ENCODE results near the gene CDC6.
A peak's percentile ranks its signal among the peaks of the same experiment; 100 is the strongest.

CDC6 gene
- total RNA-seq: 2.7 to 3.1 (median 2.9) reads per million in 3 donors

- peak; percentile 97 to 98 (median 98) for DNase-seq
- Histone ChIP-seq H3K4me1 (ENCODE audit: control insufficient read depth, insufficient read depth, low read length, poor library complexity, severe bottlenecking) (peaks cover 9% of the 10 kb centered on the region), H3K4me3 (ENCODE audit: insufficient read depth, low read depth, low read length, poor library complexity, severe bottlenecking) (peak within 1 kb of the TSS; percentile 90), H3K27ac (ENCODE audit: insufficient read depth, low read length, poor library complexity, severe bottlenecking) (peak within 1 kb of the TSS; percentile 49), H3K36me3 (ENCODE audit: control insufficient read depth, insufficient read depth, low read length) (no peaks in the 10 kb centered on the region), H3K27me3 (replicated peaks; ENCODE audit: control insufficient read depth, insufficient read depth, low read length, poor library complexity, severe bottlenecking) (no peaks in the 10 kb centered on the region), H3K9me3 (ENCODE audit: control insufficient read depth, low read length) (no peaks in the 10 kb centered on the region)
These were observed at the start of gene CDC6 for GRCh38 chr17:40287494-40288369. Gene CDC6, plus strand, starts transcription at chr17:40287879. Its CDS starts 1,542 bp downstream, at chr17:40289421.

GRCh38 chr17:40241252-40241834 lies 46.3 kb upstream of the CDC6 start:
- no peak for DNase-seq
- Histone ChIP-seq H3K4me3 (ENCODE audit: insufficient read depth, low read depth, low read length, poor library complexity, severe bottlenecking) (no peak overlapping the region), H3K4me1 (ENCODE audit: control insufficient read depth, insufficient read depth, low read length, poor library complexity, severe bottlenecking) (no peaks in the 10 kb centered on the region), H3K36me3 (ENCODE audit: control insufficient read depth, insufficient read depth, low read length) (no peaks in the 10 kb centered on the region), H3K9me3 (ENCODE audit: control insufficient read depth, low read length) (no peaks in the 10 kb centered on the region), H3K27me3 (replicated peaks; ENCODE audit: control insufficient read depth, insufficient read depth, low read length, poor library complexity, severe bottlenecking) (no peaks in the 10 kb centered on the region), H3K27ac (ENCODE audit: insufficient read depth, low read length, poor library complexity, severe bottlenecking) (no peak overlapping the region)

GRCh38 chr17:40242774-40243173 lies 44.9 kb upstream of the CDC6 start:
- H3K4me1 ChIP-seq (ENCODE audit: control insufficient read depth, insufficient read depth, low read length, poor library complexity, severe bottlenecking): no peaks in the 10 kb centered on the region
- H3K4me3 ChIP-seq (ENCODE audit: insufficient read depth, low read depth, low read length, poor library complexity, severe bottlenecking): no peak overlapping the region
- DNase-seq: no peak
- no peaks in the 10 kb centered on the region for H3K36me3 ChIP-seq (ENCODE audit: control insufficient read depth, insufficient read depth, low read length)
- no peak overlapping the region for H3K27ac ChIP-seq (ENCODE audit: insufficient read depth, low read length, poor library complexity, severe bottlenecking)
- H3K27me3 ChIP-seq (replicated peaks; ENCODE audit: control insufficient read depth, insufficient read depth, low read length, poor library complexity, severe bottlenecking): no peaks in the 10 kb centered on the region
- H3K9me3 ChIP-seq (ENCODE audit: control insufficient read depth, low read length): no peaks in the 10 kb centered on the region

GRCh38 chr17:40243761-40244160 lies 43.9 kb upstream of the CDC6 start:
- Histone ChIP-seq H3K27ac (ENCODE audit: insufficient read depth, low read length, poor library complexity, severe bottlenecking) (no peak overlapping the region), H3K36me3 (ENCODE audit: control insufficient read depth, insufficient read depth, low read length) (no peaks in the 10 kb centered on the region), H3K4me3 (ENCODE audit: insufficient read depth, low read depth, low read length, poor library complexity, severe bottlenecking) (no peak overlapping the region), H3K9me3 (ENCODE audit: control insufficient read depth, low read length) (no peaks in the 10 kb centered on the region), H3K4me1 (ENCODE audit: control insufficient read depth, insufficient read depth, low read length, poor library complexity, severe bottlenecking) (no peaks in the 10 kb centered on the region), H3K27me3 (replicated peaks; ENCODE audit: control insufficient read depth, insufficient read depth, low read length, poor library complexity, severe bottlenecking) (no peaks in the 10 kb centered on the region)
- DNase-seq: no peak

- H3K4me3 ChIP-seq (ENCODE audit: insufficient read depth, low read depth, low read length, poor library complexity, severe bottlenecking): no peak overlapping the region
- DNase-seq: no peak
- no peaks in the 10 kb centered on the region for H3K27me3 ChIP-seq (replicated peaks; ENCODE audit: control insufficient read depth, insufficient read depth, low read length, poor library complexity, severe bottlenecking)
- no peaks in the 10 kb centered on the region for H3K36me3 ChIP-seq (ENCODE audit: control insufficient read depth, insufficient read depth, low read length)
- no peaks in the 10 kb centered on the region for H3K4me1 ChIP-seq (ENCODE audit: control insufficient read depth, insufficient read depth, low read length, poor library complexity, severe bottlenecking)
- no peaks in the 10 kb centered on the region for H3K9me3 ChIP-seq (ENCODE audit: control insufficient read depth, low read length)
- no peak overlapping the region for H3K27ac ChIP-seq (ENCODE audit: insufficient read depth, low read length, poor library complexity, severe bottlenecking)
These were observed 43.4 kb upstream of the CDC6 start for GRCh38 chr17:40244255-40244654.

- Histone ChIP-seq H3K4me1 (ENCODE audit: control insufficient read depth, insufficient read depth, low read length, poor library complexity, severe bottlenecking) (no peaks in the 10 kb centered on the region), H3K27me3 (replicated peaks; ENCODE audit: control insufficient read depth, insufficient read depth, low read length, poor library complexity, severe bottlenecking) (no peaks in the 10 kb centered on the region), H3K4me3 (ENCODE audit: insufficient read depth, low read depth, low read length, poor library complexity, severe bottlenecking) (no peak overlapping the region), H3K9me3 (ENCODE audit: control insufficient read depth, low read length) (no peaks in the 10 kb centered on the region), H3K36me3 (ENCODE audit: control insufficient read depth, insufficient read depth, low read length) (no peaks in the 10 kb centered on the region), H3K27ac (ENCODE audit: insufficient read depth, low read length, poor library complexity, severe bottlenecking) (no peak overlapping the region)
- DNase-seq: no peak
These were observed 39.7 kb upstream of the CDC6 start for GRCh38 chr17:40247926-40248495.

- H3K9me3 ChIP-seq (ENCODE audit: control insufficient read depth, low read length): no peaks in the 10 kb centered on the region
- no peak overlapping the region for H3K27ac ChIP-seq (ENCODE audit: insufficient read depth, low read length, poor library complexity, severe bottlenecking)
- DNase-seq: no peak
- H3K4me1 ChIP-seq (ENCODE audit: control insufficient read depth, insufficient read depth, low read length, poor library complexity, severe bottlenecking): no peaks in the 10 kb centered on the region
- no peaks in the 10 kb centered on the region for H3K36me3 ChIP-seq (ENCODE audit: control insufficient read depth, insufficient read depth, low read length)
- H3K27me3 ChIP-seq (replicated peaks; ENCODE audit: control insufficient read depth, insufficient read depth, low read length, poor library complexity, severe bottlenecking): no peaks in the 10 kb centered on the region
- H3K4me3 ChIP-seq (ENCODE audit: insufficient read depth, low read depth, low read length, poor library complexity, severe bottlenecking): no peak overlapping the region
These were observed 39.2 kb upstream of the CDC6 start for GRCh38 chr17:40248507-40248906.

- no peak overlapping the region for H3K27ac ChIP-seq (ENCODE audit: insufficient read depth, low read length, poor library complexity, severe bottlenecking)
- H3K27me3 ChIP-seq (replicated peaks; ENCODE audit: control insufficient read depth, insufficient read depth, low read length, poor library complexity, severe bottlenecking): no peaks in the 10 kb centered on the region
- no peak overlapping the region for H3K4me3 ChIP-seq (ENCODE audit: insufficient read depth, low read depth, low read length, poor library complexity, severe bottlenecking)
- no peaks in the 10 kb centered on the region for H3K4me1 ChIP-seq (ENCODE audit: control insufficient read depth, insufficient read depth, low read length, poor library complexity, severe bottlenecking)
- no peaks in the 10 kb centered on the region for H3K9me3 ChIP-seq (ENCODE audit: control insufficient read depth, low read length)
- no peak for DNase-seq
- peaks cover 7% of the 10 kb centered on the region for H3K36me3 ChIP-seq (ENCODE audit: control insufficient read depth, insufficient read depth, low read length)
These were observed 36.1 kb upstream of the CDC6 start for GRCh38 chr17:40251576-40251975.

GRCh38 chr17:40253565-40253964 lies 34.1 kb upstream of the CDC6 start:
- no peaks in the 10 kb centered on the region for H3K27me3 ChIP-seq (replicated peaks; ENCODE audit: control insufficient read depth, insufficient read depth, low read length, poor library complexity, severe bottlenecking)
- no peaks in the 10 kb centered on the region for H3K9me3 ChIP-seq (ENCODE audit: control insufficient read depth, low read length)
- H3K27ac ChIP-seq (ENCODE audit: insufficient read depth, low read length, poor library complexity, severe bottlenecking): no peak overlapping the region
- H3K4me1 ChIP-seq (ENCODE audit: control insufficient read depth, insufficient read depth, low read length, poor library complexity, severe bottlenecking): no peaks in the 10 kb centered on the region
- H3K4me3 ChIP-seq (ENCODE audit: insufficient read depth, low read depth, low read length, poor library complexity, severe bottlenecking): no peak overlapping the region
- no peak for DNase-seq
- peaks cover 22% of the 10 kb centered on the region for H3K36me3 ChIP-seq (ENCODE audit: control insufficient read depth, insufficient read depth, low read length)

GRCh38 chr17:40259505-40259904 lies 28.2 kb upstream of the CDC6 start:
- Histone ChIP-seq H3K27me3 (replicated peaks; ENCODE audit: control insufficient read depth, insufficient read depth, low read length, poor library complexity, severe bottlenecking) (no peaks in the 10 kb centered on the region), H3K36me3 (ENCODE audit: control insufficient read depth, insufficient read depth, low read length) (peaks cover 54% of the 10 kb centered on the region), H3K9me3 (ENCODE audit: control insufficient read depth, low read length) (no peaks in the 10 kb centered on the region), H3K27ac (ENCODE audit: insufficient read depth, low read length, poor library complexity, severe bottlenecking) (no peak overlapping the region), H3K4me3 (ENCODE audit: insufficient read depth, low read depth, low read length, poor library complexity, severe bottlenecking) (no peak overlapping the region), H3K4me1 (ENCODE audit: control insufficient read depth, insufficient read depth, low read length, poor library complexity, severe bottlenecking) (no peaks in the 10 kb centered on the region)
- no peak for DNase-seq
